DMS 273 (cell line): Measurements from ENCODE around the gene EPHB2.
A peak's percentile ranks its signal among the peaks of the same experiment; 100 is the strongest.

Experiments used
- DNase-seq: peaks from one replicate; lab custom pipeline; 2025; ENCODE audit not compliant: unreplicated experiment; lab: John Stamatoyannopoulos, UW

EPHB2 gene

DNA sequence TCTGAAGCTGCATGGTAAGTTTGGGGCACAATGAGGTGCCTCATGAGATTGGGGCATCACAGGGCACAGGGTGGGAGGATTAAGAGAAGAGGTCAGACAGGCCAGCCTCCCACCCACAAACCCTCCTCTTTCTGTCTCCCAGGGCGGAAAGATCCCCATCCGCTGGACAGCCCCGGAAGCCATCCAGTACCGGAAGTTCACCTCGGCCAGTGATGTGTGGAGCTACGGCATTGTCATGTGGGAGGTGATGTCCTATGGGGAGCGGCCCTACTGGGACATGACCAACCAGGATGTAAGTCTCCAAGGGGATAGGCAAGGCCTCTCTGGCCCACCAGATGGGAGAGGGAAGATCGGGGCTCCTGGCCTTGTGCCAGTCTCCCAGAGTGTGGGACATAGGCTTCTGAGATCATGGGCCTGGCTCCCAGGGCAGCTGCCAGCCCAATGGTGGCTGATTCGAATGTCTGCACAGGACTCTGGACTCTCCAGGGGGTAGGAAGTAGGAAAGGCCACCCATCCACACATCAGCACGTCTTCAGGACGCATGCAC is 198.3 kb downstream of the EPHB2 start:
- DNase-seq = peak; percentile 28

DNA sequence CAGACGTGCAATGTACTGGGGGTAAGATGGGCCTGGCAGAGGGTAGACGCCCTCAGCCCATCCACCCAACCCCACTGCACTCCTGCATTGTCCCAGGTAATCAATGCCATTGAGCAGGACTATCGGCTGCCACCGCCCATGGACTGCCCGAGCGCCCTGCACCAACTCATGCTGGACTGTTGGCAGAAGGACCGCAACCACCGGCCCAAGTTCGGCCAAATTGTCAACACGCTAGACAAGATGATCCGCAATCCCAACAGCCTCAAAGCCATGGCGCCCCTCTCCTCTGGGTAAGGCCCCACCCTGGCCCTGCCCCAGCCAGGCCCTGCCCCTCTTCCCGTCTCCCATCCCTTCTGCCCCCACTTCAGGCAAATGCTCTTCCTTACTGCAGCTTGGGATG is 199.6 kb downstream of the EPHB2 start:
- no peak for DNase-seq

DNA sequence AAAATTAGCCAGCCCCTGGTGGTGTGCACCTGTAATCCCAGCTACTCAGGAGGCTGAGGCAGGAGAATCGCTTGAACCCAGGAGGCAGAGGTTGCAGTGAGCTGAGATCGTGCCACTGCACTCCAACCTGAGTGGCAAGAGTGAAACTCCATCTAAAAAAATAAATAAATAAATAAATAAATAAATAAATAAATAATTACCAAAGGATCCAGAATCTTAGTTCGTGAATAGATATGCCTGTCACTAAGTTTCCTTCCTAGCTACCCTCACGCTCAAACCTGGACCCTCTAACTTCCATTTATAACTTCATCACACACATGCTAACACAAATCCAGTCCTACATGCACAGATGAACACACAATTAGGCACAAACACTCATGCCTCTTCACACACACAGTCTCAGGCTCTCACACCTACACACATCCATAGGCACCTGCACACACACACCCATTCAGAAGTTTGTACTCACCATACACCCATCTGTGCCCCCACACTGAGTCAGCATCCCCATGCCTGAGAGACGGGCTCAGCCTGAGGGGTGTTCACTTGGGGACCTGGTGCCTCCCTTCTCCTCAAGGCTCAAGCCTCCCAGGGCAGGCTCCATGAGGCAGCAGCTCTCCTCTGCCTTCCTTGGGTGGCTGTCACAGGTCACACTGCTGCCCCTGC is 200.5 kb downstream of the EPHB2 start:
- DNase-seq = no peak

DNA sequence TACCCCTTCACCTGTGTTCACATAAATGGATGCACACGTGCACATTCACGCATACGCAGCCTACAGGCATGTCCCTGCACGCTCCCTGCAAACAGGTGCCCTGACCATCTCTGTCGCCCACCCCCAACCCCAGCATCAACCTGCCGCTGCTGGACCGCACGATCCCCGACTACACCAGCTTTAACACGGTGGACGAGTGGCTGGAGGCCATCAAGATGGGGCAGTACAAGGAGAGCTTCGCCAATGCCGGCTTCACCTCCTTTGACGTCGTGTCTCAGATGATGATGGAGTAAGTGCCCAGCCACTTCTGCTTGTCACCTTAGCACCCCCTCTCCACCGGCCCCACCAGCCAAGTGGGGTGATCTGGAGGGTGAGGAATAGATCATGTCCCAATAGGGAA is 201.7 kb downstream of the EPHB2 start:
- no peak for DNase-seq

DNA sequence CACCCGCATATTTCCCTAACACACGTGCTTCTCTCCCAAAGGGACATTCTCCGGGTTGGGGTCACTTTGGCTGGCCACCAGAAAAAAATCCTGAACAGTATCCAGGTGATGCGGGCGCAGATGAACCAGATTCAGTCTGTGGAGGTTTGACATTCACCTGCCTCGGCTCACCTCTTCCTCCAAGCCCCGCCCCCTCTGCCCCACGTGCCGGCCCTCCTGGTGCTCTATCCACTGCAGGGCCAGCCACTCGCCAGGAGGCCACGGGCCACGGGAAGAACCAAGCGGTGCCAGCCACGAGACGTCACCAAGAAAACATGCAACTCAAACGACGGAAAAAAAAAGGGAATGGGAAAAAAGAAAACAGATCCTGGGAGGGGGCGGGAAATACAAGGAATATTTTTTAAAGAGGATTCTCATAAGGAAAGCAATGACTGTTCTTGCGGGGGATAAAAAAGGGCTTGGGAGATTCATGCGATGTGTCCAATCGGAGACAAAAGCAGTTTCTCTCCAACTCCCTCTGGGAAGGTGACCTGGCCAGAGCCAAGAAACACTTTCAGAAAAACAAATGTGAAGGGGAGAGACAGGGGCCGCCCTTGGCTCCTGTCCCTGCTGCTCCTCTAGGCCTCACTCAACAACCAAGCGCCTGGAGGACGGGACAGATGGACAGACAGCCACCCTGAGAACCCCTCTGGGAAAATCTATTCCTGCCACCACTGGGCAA is 202.9 kb downstream of the EPHB2 start:
- no peak for DNase-seq

DNA sequence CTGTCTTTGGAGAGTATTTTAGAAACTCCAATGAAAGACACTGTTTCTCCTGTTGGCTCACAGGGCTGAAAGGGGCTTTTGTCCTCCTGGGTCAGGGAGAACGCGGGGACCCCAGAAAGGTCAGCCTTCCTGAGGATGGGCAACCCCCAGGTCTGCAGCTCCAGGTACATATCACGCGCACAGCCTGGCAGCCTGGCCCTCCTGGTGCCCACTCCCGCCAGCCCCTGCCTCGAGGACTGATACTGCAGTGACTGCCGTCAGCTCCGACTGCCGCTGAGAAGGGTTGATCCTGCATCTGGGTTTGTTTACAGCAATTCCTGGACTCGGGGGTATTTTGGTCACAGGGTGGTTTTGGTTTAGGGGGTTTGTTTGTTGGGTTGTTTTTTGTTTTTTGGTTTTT is 203.5 kb downstream of the EPHB2 start:
- no peak for DNase-seq

DNA sequence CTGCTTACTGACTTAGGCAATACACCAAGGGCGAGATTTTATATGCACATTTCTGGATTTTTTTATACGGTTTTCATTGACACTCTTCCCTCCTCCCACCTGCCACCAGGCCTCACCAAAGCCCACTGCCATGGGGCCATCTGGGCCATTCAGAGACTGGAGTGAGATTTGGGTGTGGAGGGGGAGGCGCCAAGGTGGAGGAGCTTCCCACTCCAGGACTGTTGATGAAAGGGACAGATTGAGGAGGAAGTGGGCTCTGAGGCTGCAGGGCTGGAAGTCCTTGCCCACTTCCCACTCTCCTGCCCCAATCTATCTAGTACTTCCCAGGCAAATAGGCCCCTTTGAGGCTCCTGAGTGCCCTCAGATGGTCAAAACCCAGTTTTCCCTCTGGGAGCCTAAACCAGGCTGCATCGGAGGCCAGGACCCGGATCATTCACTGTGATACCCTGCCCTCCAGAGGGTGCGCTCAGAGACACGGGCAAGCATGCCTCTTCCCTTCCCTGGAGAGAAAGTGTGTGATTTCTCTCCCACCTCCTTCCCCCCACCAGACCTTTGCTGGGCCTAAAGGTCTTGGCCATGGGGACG is 204.1 kb downstream of the EPHB2 start:
- peak; percentile 44 for DNase-seq

DNA sequence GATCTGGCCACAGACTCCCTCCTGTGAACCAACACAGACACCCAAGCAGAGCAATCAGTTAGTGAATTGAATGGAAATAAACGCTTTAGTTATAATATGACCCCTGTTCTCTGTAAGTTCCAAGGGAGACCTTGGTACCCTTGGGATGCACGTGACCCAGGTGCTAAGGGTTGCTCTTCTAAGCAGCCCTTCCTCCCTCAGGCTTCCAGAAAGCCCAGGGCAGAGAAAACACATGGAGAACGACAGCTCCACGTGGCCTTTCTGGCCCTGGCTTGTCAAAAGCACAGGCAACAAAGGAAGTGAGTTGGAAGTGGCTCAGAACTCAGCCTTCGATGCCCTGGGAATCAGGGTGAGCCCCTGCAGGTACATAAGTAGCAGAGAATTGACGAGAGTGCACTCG is 204.6 kb downstream of the EPHB2 start:
- DNase-seq = no peak

DNA sequence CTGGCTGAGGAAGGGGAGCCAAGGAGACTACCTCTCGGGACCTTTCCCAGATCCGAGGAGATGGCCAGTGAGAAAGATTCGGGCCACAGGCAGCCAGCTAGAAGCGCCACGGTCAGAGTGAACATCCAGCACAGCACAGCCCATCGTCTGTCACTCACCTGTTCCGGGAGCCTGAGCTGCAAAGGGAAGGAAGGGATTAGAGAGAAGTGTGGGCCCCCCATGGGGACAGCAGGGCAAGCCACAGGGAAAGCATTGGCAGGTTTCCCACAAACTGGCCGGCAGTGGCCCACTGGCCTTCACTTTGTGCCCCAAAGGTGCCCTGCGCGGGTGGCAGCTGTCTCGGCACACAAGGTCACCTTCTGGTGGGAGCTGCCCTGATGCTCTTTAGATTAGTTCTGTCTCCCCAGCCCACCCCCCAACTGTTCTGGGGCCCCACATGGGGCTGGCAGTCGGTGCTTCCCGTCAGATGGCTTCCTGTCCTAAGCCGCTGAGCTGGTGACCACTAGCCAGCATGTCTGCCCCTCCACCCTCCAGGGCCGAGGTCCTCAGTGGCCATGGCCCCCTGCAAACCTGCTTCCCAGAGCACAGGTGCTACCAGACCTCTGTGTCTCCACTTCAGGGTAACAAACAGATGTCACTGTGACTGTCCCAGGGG is 205.3 kb downstream of the EPHB2 start:
- DNase-seq = no peak

DNA sequence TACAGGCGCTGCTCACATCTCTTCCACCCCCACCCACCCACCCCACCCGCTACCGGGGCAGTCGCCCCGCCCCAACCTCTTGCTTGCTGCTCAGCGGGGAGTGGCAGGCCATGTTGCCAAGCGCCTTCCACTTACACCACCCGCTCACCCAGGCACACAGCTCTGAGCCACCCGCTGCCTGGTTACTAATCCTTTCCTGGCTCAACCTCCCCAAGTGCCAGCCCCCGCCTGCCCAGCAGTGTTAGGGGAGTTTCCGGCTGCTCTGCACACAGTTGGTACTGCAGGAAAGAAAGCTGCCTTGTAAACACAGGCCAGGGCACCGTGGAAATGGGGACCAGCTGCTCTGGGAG is 205.8 kb downstream of the EPHB2 start:
- peak; percentile 73 for DNase-seq

DNA sequence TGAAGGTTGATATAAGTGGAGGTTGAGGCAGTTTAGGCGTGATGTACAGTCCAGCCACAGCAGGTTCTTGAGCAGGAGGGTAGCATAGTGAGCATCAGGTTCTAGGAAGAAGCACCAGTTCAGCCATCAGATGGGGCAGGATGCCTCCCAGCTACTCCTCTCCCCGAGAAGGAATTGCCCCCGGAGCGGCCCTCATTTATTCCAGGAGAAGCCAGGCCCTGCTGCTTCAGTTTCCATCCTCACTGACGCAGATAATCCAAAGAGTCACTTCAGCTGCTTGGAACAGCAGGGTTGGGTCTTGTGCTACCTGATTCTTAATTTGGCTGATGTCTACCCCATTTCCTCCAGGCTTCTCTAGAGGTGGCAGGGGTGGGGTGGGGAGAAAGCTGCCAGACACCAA is 207.3 kb downstream of the EPHB2 start:
- no peak for DNase-seq

DNA sequence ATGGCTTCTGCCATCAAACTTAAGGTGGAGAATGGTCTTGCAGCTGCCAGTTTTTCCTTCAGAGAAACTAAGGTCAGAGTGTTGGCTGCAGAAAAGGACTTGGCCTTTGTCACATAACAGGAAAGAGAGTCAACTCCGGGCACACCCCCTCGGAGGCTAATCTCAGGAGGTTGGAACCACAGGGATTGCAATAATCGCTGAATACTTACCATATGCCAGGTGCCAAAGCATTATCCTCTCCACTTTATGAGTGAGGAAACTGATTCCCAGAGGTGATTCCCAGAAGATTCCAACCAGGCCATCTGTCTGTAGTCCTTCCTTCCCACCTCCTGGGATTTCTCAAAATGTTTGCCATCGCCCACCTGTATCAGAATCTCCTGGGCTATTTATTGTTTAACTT is 208.0 kb downstream of the EPHB2 start:
- DNase-seq = no peak

DNA sequence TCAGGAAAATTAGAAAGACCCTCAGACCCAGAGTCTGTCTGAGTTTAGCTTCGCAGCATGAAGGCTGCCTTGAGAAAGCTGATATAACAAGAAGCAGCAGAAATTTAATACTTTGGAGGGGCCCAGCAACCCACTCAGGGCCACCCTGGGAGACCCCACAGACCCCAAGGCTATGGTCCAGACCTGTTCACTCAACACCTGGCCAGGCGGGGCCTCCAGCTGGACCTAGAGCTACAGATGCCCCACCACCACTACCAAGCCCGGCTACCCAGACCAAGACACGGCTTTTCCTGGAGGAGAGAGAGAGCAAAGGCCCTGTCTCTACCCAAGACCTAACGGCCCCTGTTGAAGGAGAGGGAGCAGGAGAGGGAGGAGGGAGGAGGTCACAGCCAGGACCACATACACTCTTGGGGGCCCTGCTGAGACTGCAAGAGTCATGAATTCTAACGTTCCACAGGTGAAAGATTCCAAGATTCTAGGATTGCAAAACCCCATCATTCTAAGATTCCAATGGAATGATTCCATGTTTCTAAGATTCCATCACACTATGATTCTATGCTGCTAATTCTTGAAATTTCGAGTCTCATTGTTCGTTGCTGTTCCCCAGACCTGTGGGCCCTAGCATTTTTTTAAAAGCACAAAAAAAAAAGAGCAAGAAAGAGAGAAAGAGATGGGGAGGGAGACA is 208.8 kb downstream of the EPHB2 start:
- no peak for DNase-seq

DNA sequence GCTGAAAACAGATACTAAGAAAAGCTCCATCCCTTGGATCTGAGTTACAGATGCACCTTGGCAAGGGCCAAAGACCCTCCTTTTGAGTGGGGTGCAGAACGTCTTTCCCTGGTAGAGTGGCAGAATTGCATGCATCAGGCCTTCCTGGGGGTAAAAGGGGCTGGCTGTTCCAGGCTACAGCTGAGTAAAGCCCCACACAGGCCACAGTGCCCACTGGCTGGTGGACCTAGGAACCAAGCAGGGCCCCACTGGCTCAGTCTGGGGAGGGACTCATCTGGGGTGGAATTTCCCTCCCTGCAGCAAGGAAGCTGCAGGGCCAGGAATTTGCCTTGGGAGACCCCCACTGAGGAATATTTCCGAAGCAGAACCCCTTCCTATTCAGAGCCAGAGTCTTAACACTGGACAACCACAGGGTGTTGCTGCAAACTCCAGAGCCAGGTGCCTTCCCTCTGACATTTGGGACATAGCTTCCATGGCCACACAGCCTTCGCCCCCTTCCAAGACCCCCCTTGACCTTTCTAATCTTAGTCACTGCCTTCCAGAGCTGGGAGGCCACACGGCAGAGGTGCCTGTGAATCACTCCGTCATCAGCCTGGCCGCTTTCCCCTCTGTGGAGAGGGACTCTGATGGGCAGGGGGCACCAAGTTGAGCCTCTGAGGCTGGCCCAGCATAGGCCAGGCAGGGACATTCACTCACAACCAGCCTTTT is 209.5 kb downstream of the EPHB2 start:
- DNase-seq = no peak

DNA sequence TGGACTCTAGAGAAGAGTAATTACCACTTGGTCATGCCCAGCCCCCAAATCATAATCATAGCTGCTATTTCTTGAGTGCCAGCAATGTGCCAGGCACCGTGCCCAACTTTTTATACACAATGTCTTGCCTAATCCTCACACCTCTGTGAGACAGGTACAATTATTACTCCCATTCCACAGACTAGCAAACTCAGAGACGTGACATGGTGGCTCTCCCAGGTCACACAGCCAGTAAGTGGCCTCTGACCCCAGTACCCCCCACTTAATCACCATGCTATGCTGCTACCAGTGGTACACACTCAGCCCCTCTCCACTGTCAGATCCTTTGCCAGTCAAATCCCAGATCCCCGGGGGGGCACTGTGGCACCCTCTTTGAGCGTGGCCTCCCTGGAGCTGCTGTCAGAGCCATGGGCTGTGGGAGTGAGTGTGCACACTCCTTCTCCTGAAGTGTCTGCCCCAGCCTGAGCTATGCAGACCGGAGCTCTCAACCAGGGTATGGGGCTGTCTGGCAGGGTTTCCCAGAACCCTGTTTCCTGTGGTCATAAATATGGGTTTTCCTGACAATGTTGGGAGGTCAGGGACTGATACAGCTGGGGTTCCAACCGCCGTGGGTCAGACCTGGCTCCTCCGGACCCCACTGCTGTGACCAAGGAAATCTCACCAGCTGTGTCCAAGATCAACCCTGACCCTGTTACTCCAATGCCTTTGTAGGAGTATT is 210.3 kb downstream of the EPHB2 start:
- no peak for DNase-seq

DNA sequence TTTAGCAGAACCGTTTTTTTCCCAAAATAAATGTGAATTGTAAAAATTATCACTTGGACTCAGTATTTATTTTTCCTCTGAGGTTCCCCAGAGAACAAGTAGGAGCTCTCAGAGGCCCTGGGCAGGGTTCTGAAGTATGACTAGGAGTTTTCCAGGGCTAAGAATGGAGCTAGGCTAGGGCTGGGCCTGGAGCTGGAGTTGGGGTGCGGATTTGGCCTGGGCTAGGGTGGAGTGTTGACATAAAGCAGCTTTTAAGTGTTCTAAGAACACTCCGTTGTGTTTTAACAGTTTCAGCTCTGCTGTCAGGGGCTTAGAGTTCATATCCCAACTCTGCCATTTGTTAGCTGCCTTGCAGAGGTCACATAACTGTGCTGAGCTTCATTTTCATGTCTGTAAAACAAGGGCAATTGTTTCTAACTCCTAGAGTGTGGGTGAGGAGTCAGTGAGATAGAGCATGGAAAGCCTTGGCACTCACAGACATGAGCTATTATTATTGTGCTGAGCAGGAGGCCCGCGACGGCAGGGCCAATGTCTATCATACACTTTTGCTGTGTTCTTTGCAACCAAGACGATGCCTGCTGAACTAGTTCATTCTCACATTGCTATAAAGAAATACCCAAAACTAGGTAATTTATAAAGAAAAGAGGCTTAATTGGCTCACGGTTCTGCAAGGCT is 210.9 kb downstream of the EPHB2 start:
- DNase-seq = no peak

DNA sequence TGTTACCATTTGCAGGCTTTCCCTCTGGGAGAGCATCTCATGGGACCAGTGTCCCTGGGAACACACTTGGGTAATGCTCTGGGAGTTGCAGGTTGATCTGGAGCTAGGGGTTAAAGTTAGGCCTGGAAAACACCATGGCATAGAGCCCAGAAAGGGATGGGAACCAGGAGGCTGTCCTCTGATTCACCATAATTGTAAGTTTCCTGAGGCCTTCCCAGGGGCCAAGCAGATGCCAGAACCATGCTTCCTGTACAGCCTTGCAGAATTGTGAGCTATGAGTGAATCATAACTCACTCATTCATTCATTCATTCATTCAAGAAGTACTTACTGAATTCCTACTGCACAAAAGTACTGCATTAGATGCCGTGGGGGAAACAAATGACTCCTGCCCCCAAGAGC is 212.0 kb downstream of the EPHB2 start:
- DNase-seq = no peak

DNA sequence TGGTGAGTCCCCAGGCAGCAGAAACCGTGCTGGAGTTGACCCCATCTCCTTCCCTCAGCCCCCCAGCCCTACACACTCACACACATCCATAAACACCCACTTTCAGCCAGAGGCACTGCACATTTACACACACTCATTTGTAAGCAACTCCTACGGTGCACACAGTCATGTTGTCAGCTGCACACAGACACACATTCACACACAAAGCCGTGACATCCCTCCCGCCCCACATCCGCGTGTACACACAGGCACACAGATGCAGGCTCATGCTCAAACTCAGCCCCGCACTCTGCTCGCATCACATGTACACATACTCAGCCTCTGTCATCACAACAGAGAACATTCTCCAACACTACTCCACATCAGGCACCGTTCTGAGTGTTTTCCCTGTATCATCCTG is 214.5 kb downstream of the EPHB2 start:
- no peak for DNase-seq

DNA sequence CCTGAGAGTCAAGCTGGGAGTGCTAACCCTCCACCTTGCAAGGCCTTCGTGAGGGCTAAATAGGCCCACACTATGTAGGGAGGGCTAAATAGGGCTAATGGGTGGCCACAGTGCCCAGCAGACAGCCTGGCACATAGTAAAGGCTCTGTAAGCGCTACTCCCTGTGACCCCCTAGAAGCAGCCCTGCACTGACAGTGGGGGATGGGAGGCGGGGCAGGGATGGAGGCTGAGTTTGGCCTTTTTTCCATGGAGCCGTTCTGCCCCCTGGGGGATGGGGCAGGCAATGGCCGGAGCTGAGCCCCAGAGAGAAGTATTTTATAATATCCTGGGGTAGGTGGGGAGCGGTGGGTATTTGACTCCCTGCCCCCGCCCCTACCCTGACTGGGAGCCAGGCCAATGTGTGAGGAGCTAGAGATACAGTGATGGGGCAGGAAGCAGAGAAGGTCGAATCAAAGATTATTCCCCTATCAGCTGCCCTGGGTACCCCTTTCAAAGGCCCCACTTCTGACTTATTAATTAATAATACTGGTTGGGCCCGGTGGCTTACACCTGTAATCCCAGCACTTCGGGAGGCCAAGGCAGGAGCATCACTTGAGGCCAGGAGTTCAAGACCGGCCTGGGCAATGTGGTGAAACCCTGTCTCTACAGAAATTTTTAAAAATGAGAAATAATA is 219.7 kb downstream of the EPHB2 start:
- DNase-seq = peak; percentile 86
